GM18498 (cell line): ENCODE data around the gene ZNF200.
"Not testable (repeated sequence)": the region's sequence is repeated elsewhere in the genome, so short reads cannot be mapped to it uniquely, and the experiment has no call there.

Experiments
- ATAC-seq: cut with Tn5 transposase; IDR thresholded peaks from one replicate; pipeline ENCODE4 v1.9.1; 2021; ENCODE audit warnings: mild to moderate bottlenecking, moderate library complexity; ENCODE audit not compliant: unreplicated experiment

ZNF200 gene

DNA sequence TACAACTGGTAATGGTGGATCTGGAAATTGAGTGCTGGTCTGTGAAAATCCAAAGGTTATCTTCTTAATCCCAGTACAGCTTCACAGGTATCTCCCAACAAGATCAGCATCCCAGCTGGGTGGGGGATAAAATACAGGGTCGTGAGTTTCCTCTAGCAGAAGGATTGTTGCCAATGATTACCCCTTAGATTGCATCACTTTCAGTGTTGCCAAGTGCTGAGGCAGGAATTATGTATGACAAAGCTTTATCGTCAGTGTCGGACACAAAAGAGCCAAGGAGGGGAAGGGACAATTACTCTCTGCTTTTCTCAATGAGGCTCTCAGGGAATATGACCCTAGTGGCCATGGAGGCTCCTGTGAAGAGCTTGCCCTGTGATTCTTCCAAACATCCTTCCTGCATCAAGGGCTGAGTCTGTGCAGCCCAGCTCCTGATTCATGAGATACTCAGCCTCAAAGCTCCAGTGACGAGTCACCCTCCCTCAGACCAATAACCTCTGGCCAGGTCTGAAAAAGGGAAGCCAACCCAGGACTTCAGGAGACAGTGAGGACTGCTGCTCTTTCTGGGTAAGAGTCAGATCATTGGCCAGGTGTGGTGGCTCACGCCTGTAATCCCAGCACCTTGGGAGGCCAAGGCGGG is 31.9 kb downstream of the ZNF200 start:
- no peak for ATAC-seq

DNA sequence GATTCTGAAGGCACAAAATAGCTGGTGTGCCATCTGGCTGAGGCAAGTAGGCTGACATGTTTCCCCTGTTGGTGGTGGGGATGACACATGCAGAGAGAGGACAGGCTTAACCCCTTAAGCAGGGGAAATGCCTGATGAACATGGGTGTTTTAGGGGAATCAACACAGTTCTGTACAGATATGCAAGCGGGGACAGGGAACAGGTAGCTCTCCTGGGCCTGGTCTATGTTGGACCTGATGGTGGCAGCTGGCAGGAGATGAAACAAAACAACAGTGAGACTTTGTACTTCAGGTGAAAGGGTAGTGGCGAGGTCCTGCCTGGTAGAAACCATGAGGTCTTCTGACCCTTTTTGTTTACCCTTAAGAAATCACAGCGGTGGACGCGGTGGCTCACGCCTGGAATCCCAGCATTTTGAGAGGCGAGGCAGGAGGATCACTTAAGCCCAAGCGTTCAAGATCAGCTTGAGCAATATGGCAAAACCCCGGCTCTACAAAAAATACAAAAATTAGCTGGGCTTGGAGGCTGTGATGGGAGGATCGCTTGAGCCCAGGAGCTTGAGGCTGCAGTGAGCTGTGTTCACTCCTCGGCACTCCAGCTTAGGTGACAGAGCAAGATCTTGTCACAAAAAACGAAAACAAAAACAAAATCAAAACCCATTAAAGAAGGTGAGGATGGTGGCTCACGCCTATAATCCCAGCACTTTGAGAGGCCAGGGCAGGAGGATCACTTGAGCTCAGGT is 36.5 kb downstream of the ZNF200 start:
- ATAC-seq = no peak

DNA sequence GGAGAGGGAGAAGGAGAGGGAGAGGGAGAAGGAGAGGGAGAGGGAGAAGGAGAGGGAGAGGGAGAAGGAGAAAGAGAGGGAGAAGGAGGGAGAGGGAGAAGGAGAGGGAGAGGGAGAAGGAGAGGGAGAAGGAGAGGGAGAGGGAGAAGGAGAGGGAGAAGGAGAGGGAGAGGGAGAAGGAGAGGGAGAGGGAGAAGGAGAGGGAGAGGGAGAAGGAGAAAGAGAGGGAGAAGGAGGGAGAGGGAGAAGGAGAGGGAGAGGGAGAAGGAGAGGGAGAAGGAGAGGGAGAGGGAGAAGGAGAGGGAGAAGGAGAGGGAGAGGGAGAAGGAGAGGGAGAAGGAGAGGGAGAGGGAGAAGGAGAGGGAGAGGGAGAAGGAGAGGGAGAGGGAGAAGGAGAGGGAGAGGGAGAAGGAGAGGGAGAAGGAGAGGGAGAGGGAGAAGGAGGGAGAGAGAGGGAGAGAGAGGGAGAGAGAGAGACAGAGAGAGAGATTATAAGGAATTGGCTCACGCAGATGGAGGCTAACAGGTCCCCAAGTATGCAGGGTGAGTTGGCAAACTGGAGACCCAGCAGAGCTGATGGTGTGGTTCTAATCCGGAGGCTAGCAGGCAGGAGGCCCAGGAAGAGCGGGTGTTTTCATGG is 37.1 kb downstream of the ZNF200 start:
- ATAC-seq = not testable (repeated sequence)

DNA sequence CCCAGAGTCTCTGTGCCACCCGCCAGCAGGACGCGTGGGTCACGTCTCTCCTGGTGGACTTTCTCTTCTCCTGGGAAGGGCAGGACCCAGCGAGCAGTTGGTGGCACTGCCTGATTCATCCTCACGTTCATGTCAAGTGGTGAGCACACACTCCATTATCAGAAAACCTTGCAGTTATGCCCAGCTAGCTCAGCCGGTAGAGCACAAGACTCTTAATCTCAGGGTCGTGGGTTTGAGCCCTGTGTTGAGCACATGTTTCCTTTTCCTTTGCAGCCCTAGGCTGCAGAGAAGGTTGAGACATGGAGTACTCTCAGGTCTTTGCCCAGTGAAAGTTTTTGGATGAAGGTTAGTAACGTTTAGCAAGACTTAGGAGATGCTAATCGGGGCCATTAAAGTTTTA is 39.0 kb downstream of the ZNF200 start:
- no peak for ATAC-seq

DNA sequence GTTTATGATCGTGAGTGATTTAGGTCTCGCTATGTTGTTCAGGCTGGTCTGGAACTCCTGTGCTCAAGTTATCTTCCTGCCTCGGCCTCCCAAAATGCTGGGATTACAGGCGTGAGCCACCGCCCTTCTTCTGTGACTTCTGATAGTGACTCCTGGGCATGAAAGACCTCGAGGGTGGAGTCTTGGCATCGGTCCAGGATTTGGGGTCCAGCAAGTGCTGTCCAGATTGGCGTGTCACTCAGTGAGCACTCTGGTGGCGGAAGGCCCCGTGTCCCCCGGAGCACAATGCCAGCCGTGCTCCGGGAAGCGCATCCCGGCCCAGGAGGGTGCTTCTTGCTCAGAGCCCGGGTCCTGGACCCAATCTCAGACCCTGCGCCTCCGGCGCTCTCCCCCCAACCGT is 40.2 kb downstream of the ZNF200 start:
- ATAC-seq = no peak

DNA sequence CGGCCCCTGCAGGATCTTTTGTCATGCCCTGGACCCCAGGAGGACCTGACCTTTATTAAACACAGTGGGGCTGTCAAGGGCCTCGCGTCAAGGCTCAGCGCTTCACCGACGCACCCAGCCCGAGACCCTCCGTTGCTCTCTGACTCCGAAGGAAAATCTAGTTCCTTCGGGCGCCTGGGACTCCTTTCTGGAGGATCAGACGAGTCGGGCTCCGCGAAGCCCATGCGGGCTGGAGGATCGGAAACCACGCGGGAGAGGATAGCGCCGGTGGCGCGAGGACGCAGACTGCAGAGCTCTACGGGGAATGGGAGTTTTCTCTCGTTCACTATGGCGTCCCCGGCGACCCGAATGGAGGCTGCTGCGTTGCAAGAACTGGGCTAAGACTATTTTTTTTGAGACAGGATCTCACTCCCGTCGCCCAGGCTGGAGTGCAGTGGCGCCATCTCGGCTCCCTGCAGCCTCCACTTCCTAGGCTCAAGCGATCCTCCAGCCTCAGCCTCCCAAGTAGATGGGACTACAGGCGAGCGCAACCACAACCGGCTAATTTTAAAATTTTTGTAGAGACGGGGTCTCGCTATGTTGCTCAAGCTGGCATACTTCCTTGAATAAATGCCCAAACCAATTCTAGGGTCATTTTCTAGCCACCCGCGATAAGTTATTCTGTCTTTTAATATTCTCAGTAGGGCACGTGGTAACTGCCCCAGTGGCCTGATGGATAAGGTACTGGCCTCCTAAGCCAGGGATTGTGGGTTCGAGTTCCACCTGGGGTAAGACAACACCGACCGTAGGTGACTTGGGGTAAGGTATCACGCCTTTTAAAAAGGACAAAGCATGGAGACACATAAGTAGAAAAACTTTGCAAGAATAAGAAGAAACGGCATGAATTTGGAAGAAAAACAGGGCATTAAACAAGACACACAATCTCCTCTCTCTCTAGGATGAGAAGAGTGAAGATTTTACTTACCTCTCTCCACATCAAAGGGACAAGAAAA is 41.4 kb downstream of the ZNF200 start:
- no peak for ATAC-seq

DNA sequence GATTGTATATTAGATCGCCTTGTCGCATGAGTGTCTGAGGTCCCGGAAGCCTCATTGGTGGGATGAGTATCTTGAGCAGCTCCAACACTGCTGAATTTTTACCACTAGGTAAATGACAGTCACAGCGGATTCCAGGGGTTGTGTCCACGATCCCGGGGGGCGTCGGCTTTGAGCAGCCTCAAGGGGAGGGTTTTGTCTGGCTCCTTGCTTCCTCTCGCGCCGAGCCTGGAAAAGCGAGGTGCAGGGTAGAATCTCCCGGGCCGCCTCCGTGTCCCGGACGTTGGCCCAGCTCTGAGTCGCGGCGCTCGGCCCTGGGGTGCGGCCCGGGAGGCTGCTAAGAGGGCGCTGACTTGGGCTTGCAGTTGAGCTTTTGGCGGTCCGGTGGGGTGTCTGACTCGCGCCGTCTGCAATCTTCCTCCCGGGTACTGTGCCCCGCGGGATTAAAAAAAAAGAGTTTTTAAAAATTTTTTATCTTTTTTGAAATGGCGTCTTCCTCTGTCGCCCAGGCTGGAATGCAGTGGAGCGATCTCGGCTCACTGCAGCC is 42.4 kb downstream of the ZNF200 start:
- no peak for ATAC-seq

DNA sequence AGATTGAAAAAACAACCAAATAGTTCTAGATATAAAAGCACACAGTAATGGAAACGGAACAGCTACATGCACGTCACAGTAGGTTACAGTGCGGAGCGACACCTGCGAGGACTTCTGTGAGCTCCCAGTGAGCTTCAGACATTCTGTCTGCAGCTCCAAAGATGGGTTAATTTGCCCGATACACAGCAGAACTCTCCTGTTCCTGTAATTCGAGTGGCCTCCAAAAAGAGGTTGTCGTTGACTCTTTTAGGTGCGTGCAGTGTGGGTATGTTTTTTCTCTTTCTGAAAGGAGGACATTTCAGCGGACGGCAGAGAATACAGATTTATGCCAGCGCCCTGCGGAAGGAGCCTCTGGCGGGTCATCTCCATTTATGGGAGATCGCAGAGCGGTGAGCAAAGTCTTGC is 44.0 kb downstream of the ZNF200 start:
- ATAC-seq = no peak

DNA sequence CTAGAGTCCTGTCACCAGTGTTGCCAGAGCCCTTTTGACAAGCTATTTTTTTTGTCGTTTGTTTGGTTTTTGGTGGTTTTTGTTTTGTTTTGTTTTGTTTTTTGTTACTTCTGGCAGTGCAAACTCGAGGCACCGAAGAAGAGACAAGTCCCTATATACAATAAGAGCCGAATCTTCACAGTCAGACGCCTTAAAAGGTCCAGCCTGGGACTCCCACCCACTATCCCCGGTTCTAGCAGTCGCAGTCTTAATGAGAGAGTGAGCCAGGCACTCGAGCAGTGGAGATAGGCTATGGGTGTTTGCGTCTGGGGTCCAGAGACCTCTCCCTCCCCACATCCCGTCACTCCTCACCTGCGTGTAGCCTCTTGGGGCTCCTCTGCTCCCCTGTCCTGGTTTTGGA is 45.1 kb downstream of the ZNF200 start:
- ATAC-seq = no peak

DNA sequence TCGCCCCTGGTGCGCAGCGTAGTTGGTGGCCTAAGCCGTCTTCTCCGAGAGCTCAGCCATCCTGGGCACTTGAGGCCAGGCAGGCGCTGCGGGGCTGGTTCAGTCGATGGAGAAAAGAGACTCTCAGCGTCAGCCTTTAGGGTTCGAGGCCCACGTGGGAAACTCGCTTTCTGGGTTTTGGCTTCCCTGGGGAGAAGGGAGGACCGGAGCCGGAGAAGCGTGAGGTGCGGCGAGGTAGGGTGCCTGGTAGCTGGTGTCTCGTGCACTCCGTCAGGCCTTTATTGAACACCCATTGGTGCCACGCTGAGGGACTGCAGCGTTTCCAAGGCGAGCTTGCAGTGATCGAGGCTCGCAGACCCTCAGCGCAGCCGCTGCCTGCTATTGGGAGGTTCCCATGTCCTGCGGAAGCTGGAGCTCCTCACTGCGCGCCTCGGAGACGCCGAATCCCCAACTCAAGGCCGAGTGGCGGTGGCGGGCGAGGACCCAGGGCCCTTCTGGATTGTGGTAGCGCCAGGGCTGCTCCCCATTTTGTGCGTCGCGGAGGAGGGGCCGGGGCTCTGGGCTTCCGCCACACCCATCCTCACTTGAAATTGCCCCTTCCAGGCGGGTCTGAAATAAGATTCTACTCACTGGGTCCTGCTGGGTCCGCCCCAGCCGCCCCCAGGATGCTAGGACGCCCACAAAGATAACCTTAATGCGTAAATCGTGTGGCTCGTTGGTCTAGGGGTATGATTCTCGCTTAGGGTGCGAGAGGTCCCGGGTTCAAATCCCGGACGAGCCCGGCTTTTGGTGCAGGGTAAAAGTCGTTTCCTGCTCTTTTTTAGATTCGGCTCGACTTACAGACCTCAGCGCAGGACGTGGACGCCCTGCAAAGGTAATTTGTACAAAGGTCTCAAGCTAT is 45.8 kb downstream of the ZNF200 start:
- ATAC-seq = no peak

DNA sequence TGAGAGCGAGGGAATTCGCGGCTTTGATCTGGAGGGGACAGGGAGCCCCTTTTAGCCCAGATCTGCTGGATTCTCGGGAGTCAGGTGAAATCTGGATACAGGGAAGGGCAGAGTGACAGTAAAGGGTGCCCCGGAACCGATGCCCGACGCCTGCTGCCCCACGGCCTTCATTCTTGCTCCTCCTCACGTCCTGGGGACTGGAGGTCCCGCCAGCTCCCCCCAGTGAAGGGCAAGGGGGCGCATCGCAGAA is 46.4 kb downstream of the ZNF200 start:
- no peak for ATAC-seq

DNA sequence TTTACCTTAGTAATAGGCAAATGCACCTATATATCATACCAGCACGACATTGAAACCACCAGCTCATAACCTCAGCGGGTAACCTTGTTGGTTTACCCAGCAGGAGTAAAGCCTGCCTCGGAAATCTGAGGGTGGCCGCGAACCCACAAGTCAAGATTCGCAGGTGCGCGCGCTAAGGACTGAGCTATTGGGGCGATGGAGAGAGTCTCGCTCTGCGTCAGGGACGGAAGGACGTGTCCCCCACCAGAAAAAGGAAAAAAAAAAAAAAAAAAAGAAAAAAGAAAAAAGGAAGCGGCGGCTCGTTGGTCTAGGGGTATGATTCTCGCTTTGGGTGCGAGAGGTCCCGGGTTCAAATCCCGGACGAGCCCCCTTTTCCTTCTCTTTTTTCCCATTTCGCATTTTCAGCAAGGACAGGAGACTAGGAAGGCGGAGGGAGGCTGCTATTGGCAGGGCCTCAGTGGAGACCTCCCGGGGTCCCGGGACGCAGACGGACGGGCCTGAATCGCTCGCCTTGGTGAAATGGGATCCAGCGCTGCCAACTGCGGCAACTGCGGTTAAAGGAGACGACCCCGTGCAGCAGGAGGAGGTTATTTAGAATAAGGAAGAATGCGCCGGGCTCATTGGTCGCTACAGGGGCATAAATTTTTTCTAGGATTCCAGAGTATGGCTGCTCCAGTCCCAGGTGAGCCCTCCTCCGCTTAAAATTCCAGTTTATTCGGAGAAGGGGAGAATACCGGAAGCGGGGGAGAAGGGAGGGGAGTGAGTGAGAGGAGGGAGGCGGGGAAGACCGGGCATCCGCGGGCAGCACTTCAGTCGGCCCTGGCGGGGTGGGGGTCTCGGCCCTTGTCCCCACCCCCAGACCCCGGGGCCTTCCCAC is 46.9 kb downstream of the ZNF200 start, which contains the start of gene OR1F1:
Gene OR1F1, plus strand, starts transcription at position 407 of the 877 bp plus-strand sequence.
- no peak for ATAC-seq

DNA sequence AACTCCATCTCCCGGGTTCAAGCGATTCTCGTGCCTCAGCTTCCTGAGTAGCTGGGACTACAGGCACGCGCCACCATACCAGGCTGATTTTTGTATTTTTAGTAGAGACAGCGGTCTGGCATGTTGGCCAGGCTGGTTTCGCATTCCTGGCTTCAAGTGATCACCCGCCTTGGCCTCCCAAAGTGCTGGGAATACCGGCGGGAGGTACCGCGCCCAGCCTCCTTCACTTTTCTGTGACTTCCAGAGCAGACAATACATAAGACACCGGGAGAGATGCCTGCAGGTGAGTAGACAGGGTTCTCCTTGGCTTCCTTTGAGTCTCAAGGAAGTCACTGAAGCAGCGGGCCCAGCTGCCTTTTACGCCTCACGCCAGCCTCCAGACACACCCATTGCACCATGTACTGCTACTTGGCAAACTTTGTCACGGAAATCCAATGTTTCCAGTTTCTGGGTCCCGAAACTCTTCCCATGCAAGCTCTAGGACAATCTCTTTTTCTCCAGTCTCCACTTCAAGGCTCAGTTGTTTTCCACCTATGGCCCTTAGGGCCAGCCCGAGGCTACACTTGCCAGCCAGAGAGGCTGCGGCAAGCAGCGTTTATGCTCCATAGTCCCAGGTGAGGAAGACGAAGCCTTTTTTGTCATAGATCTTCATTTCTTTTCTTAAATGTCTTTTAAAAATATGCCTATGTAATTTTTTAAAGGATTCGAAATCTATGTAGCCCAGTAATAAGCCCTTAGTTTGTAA is 47.8 kb downstream of the ZNF200 start:
- ATAC-seq = no peak

DNA sequence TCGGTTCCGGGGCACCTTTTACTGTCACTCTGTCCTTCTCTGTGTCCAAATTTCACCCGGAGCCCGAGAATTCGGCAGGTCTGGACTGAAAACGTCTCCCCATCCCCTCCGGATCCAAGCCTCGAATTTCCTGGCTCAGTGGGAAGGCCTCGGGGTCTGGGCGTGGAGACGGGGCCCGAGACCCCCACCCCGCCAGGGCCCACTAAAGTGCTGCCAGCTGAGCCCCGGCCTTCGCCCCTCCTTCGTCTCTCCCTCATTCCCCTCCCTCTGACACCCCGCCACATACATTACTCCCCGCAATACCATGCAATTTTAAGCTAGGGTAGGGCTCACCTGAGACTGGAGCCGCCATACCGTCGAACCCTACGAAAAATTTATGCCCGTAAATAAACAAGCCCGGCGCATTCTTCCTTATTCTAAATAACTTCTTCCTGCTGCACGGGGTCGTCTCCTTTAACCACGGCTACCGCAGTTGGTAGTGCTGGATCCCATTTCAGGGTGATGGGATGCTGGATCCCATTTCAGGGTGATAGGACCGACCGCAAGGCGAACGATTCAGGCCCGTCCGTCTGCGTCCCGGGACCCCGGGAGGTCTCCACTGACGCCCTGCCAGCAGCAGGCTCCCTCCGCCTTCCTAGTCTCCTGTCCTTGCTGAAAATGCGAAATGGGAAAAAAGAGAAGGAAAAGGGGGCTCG is 51.4 kb downstream of the ZNF200 start:
- no peak for ATAC-seq

DNA sequence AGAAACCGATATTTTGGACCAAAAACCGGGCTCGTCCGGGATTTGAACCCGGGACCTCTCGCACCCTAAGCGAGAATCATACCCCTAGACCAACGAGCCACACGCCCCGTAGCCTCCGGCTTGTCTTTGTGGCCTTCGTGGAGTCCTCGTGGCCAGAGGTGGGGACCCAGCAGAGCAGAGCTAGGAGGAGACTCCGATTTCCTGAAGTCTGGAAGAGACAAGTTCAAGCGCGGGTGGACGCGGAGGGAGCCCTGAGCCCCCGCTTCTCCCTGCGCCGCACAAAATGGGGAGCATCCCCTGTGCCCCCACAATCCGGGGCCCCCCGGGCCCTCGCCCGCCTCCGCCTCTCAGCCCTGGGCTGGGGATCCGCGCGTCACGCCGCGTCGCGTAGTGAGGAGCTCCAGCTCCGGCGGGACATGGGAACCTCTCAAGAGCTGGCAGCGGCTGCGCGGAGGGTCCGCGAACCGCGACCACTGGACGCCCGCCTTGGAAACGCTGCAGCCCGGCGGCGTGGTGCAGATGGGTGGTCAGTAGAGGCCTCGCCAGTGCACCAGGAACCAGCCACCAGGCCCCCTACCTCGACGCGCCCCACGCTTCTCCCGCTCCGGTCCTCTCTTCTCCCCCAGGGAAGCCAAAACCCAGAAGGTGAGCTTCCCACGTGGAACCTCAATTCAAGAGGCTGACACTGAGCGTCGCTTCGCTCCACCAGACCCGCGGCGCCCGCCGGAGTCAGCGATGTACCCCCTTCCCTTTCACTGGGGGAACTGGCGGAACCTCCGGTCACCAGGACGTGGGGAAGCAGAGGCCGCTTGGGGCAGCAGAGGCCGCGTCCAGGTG is 52.1 kb downstream of the ZNF200 start:
- no peak for ATAC-seq

DNA sequence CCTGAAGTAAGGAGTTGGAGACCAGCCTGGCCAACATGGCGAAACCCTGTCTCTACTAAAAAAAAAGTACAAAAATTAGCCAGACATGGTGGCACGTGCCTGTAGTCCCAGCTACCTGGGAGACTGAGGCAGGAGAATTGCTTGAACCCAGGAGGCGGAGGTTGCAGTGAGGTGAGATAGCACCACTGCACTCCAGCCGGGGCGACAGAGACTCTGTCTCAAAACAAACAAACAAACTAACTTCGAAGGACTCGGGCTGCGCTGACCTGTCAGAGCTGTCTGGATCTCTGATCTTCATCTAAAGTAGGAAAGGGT is 52.7 kb downstream of the ZNF200 start:
- ATAC-seq = not testable (repeated sequence)

DNA sequence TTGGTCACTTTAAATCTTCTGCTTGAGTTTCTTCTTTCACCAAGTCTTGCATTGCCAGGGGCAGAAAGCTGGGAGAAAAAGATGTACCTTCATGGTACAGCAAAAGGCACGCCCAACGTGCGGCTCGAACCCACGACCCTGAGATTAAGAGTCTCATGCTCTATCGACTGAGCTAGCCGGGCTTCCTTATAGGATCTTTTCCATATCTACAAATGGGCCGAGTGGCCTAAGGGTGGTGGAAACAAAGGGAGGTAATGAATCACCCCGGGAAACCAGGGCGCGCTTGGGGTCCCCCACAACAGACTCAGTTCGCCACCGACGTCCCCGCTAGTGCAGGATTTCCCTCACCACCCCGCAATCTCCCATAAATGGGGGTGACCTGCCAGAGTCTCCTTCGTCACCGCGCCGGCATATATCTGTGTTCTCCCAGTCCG is 54.5 kb downstream of the ZNF200 start:
- ATAC-seq = no peak
